ENCODE data around the gene MAGI3. TPM values are rescaled to one million over a fixed set of nuclear protein-coding genes. Genes with fewer than 3 reads are reported as not detected.
"Not testable (repeated sequence)": the region's sequence is repeated elsewhere in the genome, so short reads cannot be mapped to it uniquely, and the experiment has no call there.

Gene MAGI3
- polyA plus RNA-seq, 4 donors = 24.1 to 28.6 (median 27.7) TPM

GRCh38 chr1:113438505-113439276, 48.4 kb downstream of the MAGI3 start:
- DNase-seq (ENCODE audit: low read depth in 4 of 4, low spot score in 3 of 4) = no peak

DNA sequence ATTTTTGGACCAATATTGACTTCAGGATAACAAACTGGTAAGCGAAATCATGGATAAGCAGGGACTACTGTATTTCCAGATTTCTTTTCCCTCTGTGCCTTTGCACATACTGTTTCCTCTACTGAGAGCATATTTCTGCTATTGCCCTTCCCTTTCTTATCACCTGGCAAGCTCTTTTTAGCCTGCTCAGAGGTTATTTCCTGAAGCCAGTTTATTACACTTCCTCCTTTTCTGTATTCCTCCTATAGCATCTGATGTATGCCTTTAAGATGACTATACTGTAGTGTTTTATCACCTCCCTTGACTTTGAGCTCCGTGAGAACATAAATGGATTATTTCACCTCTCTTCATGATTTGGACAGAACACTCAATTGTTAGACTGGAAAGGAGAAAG, 49.0 kb downstream of the MAGI3 start:
- no peak for DNase-seq (ENCODE audit: low read depth in 4 of 4, low spot score in 3 of 4)

DNA sequence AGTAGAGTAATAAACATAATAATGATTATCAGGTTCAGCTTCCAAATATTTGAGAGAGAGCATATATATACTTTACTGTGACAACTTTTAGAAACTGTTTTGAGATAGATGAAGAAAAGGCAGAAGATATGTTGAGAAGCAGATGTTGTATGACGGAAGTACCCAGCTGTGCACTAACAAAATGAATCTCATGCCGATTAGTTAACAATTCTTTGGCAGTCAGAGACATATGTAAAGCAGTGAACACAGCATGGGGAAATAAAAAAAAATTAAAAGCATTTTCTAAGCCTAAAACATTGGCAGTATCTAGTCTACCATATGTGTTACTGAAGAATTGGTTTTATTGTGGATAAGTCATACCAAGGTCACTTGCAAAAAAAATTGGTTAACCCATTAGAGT, 51.8 kb downstream of the MAGI3 start:
- DNase-seq (ENCODE audit: low read depth in 4 of 4, low spot score in 3 of 4) = no peak

DNA sequence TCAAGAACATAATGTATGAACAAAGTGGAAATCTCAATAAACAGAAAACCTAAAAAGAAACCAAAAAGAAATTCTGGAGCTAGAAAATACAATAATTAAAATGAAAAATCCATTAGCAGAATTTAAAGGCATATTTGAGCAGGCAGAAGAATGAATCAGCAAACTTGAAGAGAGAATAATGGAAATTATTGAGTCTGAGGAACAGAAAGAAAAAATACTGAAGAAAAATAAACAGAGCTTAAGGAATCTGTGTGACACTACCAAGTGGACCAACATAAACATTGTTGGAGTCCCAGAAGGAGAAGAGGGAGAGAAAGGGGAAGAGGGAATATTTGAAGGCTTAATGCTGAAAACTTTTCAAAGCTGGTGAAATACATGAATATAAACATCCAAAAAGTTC, 54.5 kb downstream of the MAGI3 start:
- DNase-seq (ENCODE audit: low read depth in 4 of 4, low spot score in 3 of 4) = no peak

GRCh38 chr1:113451710-113452109, 61.4 kb downstream of the MAGI3 start:
- no peak for DNase-seq (ENCODE audit: low read depth in 4 of 4, low spot score in 3 of 4)

DNA sequence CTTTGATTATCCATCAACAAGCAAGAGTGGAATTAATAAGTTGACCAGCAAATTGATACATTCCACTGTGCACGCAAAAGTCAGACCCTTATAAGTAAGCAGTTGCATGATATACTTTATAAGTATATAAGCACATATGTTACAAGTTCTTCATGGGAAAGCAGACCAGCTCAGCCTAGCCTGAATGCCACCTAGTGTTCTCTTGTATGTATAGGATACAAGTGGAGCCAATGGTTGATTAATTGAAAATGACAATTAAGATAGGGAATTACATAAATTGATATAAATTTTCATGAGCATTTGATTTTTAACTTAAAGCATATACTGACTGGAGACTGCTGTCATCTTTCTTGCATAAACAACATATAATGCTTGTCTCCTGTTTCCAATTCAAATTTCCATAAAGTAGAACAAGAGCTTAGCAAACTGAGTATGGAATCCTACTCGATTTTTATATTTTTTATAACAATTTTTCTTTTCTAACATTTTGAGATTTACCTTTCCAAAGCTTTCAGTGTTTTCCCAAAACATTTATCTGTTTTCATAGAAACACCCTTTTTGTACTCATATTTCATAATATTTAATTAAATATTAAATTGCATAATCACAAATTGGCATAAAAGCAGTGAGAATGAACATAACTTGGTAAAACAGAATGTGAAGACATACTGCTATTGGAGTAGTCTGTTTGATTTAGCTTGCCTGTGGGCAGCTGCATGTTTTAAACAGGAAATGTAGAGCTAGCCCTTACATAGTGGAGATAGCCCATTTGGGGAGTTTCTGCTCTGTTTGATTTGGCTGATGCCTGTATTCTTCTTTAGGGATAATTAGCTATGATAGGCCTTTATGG, 62.8 kb downstream of the MAGI3 start:
- peak in 2 of 4 donors; percentile 10 to 17 for DNase-seq (ENCODE audit: low read depth in 4 of 4, low spot score in 3 of 4)

DNA sequence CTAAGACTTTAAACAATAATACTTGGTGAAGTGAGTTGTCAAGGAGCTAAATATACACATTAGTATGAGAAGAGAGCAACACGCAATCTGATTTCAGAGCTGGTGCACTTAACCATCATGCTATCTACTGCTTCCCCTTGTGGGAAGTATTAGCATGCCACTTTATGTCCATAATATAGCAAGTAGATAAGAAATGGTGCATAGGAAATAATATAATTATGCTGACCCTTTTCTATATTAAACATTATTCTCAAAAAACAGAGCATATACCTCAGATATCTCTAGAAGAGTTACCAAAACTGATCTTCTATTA, 63.4 kb downstream of the MAGI3 start:
- DNase-seq (ENCODE audit: low read depth in 4 of 4, low spot score in 3 of 4) = no peak

DNA sequence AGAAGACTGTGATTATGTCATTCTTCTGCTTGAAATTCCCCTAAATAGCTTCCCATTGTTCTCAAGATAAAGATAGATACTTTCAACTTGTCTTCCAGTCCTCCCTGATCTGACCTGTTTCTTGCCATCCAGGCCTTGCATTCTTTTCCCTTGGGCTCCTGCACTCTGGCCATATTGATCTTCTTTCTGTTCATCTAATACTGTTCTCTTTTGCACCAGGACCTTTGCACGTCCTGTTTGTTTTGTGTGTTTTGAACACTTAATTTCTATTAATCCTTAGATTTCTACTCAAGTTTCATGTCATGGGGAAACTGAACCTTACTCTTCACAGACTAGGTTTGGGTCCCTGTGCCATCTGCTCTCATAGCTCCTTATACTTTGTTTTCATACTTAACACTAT, 65.1 kb downstream of the MAGI3 start:
- DNase-seq (ENCODE audit: low read depth in 4 of 4, low spot score in 3 of 4) = no peak

- DNase-seq (ENCODE audit: low read depth in 4 of 4, low spot score in 3 of 4) = no peak
Measured at GRCh38 chr1:113456967-113457366, 66.7 kb downstream of the MAGI3 start.

DNA sequence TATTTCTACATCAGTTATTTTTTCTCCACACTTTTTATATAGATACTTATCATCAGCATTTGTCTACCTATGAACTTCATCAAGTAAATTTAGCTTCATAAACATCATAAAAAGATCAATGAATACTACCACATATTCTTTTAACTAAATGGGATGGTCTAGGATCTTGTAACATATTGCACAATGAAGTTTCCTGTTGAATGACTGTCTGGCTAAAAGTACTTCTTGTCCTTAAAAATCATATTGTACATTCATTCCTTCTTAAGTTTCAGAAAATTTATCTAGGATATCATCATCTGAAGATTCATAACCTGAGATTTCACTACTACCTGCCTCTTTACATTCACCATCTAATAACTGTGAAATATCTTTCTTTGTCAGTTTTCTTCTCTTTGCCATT, 69.0 kb downstream of the MAGI3 start:
- no peak for DNase-seq (ENCODE audit: low read depth in 4 of 4, low spot score in 3 of 4)

DNA sequence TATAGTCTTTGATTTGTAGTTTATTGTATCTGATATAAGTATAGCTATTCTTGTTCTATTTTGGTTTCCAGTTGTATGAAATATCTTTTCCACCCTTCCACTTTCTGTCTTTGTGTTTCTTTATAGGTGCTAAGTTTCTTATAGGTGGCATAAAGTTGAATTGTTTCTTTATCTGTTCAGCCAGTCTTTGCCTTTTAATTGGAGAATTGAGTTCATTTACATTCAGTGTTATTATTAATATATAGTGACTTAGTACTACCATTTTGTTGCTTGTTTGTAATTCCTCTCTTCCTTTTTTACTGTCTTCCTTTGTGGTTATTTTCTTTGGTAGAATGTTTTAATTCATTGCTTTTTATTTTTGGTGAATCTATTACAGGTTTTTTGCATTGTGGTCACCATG, 77.7 kb downstream of the MAGI3 start:
- no peak for DNase-seq (ENCODE audit: low read depth in 4 of 4, low spot score in 3 of 4)

- not testable (repeated sequence) for DNase-seq (ENCODE audit: low read depth in 4 of 4, low spot score in 3 of 4)
Measured at GRCh38 chr1:113478427-113479195, 88.3 kb downstream of the MAGI3 start.

DNA sequence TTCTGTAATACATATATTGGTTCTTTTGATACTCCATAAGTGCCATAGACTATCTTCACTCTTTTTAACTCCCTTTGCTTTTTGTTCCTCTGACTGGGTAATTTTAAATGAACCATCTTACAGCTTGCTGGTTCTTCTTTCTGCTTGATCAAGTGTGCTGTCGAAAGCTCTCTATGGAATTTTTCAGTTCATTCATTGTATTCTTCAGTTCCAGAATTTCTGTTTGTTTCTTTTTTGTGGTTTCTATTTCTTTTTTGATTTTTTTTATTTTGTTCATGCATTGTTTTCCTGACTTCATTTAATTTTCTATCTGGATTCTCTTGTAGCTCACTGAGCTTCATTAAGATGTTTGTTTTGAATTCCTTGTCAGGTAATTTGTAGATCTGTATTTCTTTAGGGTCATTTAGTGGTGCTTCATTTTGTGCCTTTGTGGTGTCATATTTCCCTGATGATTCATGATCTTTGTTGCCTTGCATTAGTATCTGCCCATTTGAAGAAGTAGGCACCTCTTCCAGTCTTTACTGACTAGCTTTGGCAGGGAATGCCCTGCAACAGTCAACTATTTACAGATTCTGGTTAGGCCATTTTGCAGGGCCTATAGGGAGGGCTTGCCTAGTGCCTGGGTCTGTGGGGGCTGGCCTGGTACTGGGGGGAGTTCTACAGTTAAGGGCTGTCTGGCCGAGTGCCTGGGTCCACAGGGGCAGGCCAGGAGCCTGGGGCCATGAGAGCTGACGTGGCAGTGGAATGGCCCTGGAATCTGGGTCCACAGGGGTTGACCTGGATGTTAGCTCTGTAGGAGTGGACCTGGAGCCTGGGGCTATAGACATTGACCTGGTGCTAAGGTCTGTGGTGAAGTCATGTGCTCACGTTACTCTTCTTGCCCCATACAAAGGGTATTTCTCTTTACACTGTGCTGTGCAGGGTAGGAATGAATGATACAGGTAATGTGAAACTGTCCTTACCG, 89.7 kb downstream of the MAGI3 start:
- DNase-seq (ENCODE audit: low read depth in 4 of 4, low spot score in 3 of 4) = no peak

DNA sequence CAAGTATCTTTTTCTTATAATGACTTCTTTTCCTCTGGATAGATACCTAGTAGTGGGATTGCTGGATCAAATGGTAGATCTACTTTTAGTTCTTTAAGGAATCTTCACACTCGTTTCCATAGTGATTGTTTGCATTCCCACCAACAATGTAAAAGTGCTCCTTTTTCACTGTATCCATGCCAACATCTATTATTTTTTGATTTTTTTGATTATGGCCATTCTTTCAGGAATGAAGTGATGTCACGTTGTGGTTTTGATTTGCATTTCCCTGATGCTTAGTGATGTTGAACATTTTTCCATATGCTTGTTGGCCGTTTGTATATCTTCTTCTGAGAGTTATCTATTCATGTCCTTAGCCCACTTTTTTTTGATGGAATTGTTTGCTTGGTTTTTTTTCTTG, 94.8 kb downstream of the MAGI3 start:
- not testable (repeated sequence) for DNase-seq (ENCODE audit: low read depth in 4 of 4, low spot score in 3 of 4)

DNA sequence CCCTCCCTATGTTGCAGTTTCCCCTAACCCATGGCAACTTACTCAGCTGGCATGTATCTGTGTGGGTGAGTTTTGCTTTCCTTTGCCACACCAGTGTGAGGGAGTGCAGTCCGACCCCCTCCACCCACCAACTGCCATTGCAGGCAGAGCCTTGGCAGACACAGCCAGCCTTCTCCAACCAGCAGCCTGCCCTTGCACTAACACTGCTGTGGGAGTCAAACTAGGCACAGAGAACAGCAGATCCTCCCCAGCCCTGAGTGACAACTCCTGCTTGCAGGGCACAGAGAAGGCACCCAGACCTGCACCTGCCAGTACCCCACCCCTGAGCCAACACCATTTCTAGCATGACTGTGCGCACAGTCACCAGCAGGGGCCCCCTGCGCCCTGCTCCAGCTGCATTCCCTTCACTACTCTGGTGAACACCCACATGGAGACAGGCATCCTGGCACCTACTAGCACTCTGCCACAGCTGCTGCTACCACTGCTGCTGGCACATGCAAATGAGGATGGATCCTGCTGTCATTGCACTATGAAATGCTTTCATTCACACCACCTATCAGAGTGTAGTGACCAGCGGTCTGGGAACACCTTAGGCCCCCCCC, 98.4 kb downstream of the MAGI3 start:
- no peak for DNase-seq (ENCODE audit: low read depth in 4 of 4, low spot score in 3 of 4)

- no peak for DNase-seq (ENCODE audit: low read depth in 4 of 4, low spot score in 3 of 4)
Measured at GRCh38 chr1:113490384-113490783, 100.1 kb downstream of the MAGI3 start.

DNA sequence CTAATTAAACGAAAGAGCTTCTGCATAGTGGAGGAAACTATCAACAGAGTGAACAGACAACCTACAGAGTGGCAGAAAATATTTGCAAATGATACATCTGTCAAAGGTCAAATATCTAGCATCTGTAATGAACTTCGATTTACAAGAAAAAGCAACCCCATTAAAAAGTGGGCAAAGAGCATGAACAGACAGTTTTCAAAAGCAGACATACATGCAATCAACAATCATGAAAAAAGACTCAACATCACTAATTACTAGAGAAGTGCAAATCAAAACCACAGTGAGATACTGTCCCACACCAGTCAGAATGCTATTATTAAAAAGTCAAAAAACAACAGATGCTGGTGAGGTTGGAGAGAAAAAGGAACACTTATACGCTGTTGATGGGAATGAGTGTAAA, 103.2 kb downstream of the MAGI3 start:
- DNase-seq (ENCODE audit: low read depth in 4 of 4, low spot score in 3 of 4) = no peak

- no peak for DNase-seq (ENCODE audit: low read depth in 4 of 4, low spot score in 3 of 4)
Measured at GRCh38 chr1:113505357-113505756, 115.0 kb downstream of the MAGI3 start.

DNA sequence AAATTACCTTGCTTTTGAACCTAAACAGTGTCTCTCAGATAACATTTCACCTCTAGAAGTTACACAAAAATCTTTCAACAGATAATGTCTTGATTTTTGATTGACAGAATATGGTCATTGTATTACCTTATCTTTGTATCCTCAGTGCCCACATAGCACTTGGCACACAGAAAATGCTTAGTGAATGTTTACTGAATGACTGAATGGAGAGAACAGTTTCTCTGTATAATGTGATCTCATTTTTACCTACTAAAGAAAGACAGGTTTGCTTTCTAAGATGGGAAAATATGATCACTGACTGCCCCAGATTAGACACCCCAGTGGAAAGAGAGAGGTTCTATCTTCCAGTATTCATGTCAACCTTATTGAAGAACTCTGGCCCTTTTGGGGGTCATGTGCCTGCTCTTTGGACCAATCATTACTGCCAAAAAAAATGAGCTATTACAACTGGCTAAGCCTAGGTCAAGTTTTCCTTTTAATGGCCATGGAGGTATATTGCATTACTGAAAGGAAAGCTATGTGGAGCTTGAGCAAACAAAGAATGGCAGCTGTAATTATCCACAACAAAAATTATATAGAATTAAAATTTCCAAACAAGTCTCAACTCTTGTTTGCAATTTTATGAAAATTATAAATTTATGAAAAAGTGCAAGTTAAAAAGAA, 117.4 kb downstream of the MAGI3 start:
- no peak for DNase-seq (ENCODE audit: low read depth in 4 of 4, low spot score in 3 of 4)

All from right renal pelvis (tissue), 4 donors.